ENCODE results near the gene SF3A1. TPM values are rescaled to one million over a fixed set of nuclear protein-coding genes. Genes with fewer than 3 reads are reported as not detected.
A peak's percentile ranks its signal among the peaks of the same experiment; 100 is the strongest.

Gene SF3A1
- total and polyA plus RNA-seq, 2 donors (not counting 1 experiment from before 2014, with no cell fraction given) = 92.1 to 283 TPM

DNA sequence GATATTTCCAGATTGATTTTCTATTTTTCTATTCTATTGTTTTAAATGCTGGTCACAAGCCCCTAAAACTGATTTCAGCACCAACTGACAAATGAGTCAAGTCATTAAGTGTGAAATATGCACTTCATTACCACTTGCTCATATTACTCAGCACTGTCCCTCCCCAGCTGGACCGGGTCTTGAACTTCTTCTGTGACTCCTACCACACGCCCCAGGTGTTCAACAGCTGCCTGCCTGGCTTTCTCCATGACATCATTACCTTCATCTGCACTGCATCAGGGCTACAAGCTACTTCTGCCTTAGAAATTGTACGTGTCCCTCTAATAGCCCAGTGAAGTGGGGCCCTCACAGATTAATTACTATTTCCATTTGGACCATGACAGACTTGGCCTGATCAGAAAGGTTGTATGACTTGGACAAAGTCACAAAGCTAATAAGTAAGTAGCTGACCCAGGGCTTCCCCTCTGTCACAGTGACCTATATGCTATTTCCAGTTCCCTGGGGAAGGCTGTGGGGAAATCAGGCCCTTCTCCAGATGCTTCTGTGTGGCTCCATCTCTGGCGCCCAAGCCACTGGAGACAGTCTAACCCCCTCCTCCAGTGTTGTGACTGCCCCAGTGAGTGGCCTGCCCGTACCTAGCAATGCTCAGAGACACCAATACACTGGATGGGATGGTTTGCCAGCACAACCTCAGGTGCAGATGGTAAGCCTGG is 48.0 kb downstream of the SF3A1 start:
- no peak overlapping the region for H3K9ac ChIP-seq (ENCODE audit: low read length)
- no peaks in the 10 kb centered on the region for H3K36me3 ChIP-seq (replicated peaks in 1 of 2; ENCODE audit: control extremely low read depth in 1 of 2, control insufficient read depth in 1 of 2, extremely low read depth in 1 of 2, insufficient read depth in 2 of 2, low read length in 1 of 2)
- no peaks in the 10 kb centered on the region for H3K27me3 ChIP-seq (replicated peaks in 1 of 4; ENCODE audit: control extremely low read depth in 1 of 4, control insufficient read depth in 3 of 4, insufficient read depth in 4 of 4, low read length in 3 of 4)
- TF ChIP-seq CTCF (IDR thresholded peaks at IDR 0.05) (no peak), EZH2 (IDR thresholded peaks at IDR 0.05; ENCODE audit: borderline replicate concordance, insufficient read depth, low read depth, low read length, poor library complexity, severe bottlenecking) (no peak)
- peak overlapping the region; percentile 94 for H3K27ac Mint-ChIP-seq
- H3K4me1 Mint-ChIP-seq = peaks cover 97% of the 10 kb centered on the region
- H3K9me3 ChIP-seq (ENCODE audit: control extremely low read depth in 1 of 3, control insufficient read depth in 2 of 3, insufficient read depth in 1 of 3, low read length in 2 of 3) = no peaks in the 10 kb centered on the region
- intact Hi-C loops (cut with micrococcal nuclease) = no loop called here
- H3K4me3 Mint-ChIP-seq = peak overlapping the region; percentile 75
- H3K27ac ChIP-seq (ENCODE audit: low read length in 2 of 2) = peak overlapping the region; percentile 69 to 86
- CTCF ChIA-PET = interaction anchor here (0.9 to 19.2 kb wide), 4 partner anchors 18 to 45 kb away, joined by 3 to 229 read pairs (median 4); partner anchors contain the start of genes CASTOR1 and TBC1D10A
- peak; percentile 36 for ATAC-seq (ENCODE audit: low read depth)
- no peaks in the 10 kb centered on the region for H3K9me3 Mint-ChIP-seq (ENCODE audit: insufficient read depth)
- H3K4me2 ChIP-seq (replicated peaks; ENCODE audit: low read depth, low read length, poor library complexity, severe bottlenecking) = peak overlapping the region; percentile 60
- POLR2A ChIA-PET = interaction anchor here (2.9 to 8.1 kb wide), 2 partner anchors 18 kb away, joined by 22 to 56 read pairs; partner anchors contain the start of genes CASTOR1 and TBC1D10A
- peak; percentile 59 for DNase-seq
- peaks cover 97 to 99% of the 10 kb centered on the region in 2 donors for H3K4me1 ChIP-seq (ENCODE audit: control insufficient read depth in 2 of 2, insufficient read depth in 2 of 2, low read length in 2 of 2)
- no peak overlapping the region for H3K4me3 ChIP-seq (ENCODE audit: control extremely low read depth in 1 of 5, extremely low read depth in 1 of 5, insufficient read depth in 1 of 5, low read depth in 2 of 5, low read length in 4 of 5)
- H4K20me1 ChIP-seq (ENCODE audit: control insufficient read depth, insufficient read depth, low read length, poor library complexity, severe bottlenecking) = no peaks in the 10 kb centered on the region
- H2AFZ ChIP-seq (ENCODE audit: insufficient read depth, low read depth, low read length, poor library complexity, severe bottlenecking) = no peak overlapping the region
- no peaks in the 10 kb centered on the region for H3K27me3 Mint-ChIP-seq
- WGBS (ENCODE audit: insufficient coverage) = 34% methylated on average over 5 of the region's 5 CpGs
- H3K79me2 ChIP-seq (ENCODE audit: control insufficient read depth, insufficient read depth, low read length) = peaks cover 56% of the 10 kb centered on the region

DNA sequence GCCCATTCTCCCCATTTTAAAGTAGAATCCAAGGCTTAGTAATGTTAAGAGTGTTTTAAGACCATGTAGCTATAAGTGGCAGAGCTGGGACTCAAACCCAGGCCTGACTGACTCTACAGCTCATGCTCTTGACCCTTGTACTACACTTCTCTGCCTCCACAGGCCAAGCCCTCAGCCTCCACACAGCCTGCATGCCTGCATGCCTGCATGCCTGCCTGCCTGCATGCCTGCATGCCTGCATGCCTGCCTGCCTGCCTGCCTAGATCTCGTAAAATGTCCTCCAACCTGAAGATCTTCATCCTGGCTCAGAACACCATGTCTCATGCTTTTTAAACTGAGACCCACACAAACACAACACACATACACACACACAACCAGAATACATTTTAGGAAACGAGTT is 48.6 kb downstream of the SF3A1 start:
- Histone ChIP-seq H3K79me2 (ENCODE audit: control insufficient read depth, insufficient read depth, low read length) (peaks cover 52% of the 10 kb centered on the region), H3K4me1 (ENCODE audit: control insufficient read depth in 2 of 2, insufficient read depth in 2 of 2, low read length in 2 of 2) (peaks cover 100% of the 10 kb centered on the region in 2 donors), H4K20me1 (ENCODE audit: control insufficient read depth, insufficient read depth, low read length, poor library complexity, severe bottlenecking) (no peaks in the 10 kb centered on the region), H3K4me3 (ENCODE audit: control extremely low read depth in 1 of 5, extremely low read depth in 1 of 5, insufficient read depth in 1 of 5, low read depth in 2 of 5, low read length in 4 of 5) (no peak overlapping the region), H2AFZ (ENCODE audit: insufficient read depth, low read depth, low read length, poor library complexity, severe bottlenecking) (no peak overlapping the region), H3K9ac (ENCODE audit: low read length) (no peak overlapping the region), H3K9me3 (ENCODE audit: control extremely low read depth in 1 of 3, control insufficient read depth in 2 of 3, insufficient read depth in 1 of 3, low read length in 2 of 3) (no peaks in the 10 kb centered on the region), H3K36me3 (replicated peaks in 1 of 2; ENCODE audit: control extremely low read depth in 1 of 2, control insufficient read depth in 1 of 2, extremely low read depth in 1 of 2, insufficient read depth in 2 of 2, low read length in 1 of 2) (no peaks in the 10 kb centered on the region), H3K27me3 (replicated peaks in 1 of 4; ENCODE audit: control extremely low read depth in 1 of 4, control insufficient read depth in 3 of 4, insufficient read depth in 4 of 4, low read length in 3 of 4) (no peaks in the 10 kb centered on the region), H3K4me2 (replicated peaks; ENCODE audit: low read depth, low read length, poor library complexity, severe bottlenecking) (peak overlapping the region; percentile 60), H3K27ac (ENCODE audit: low read length in 2 of 2) (peak overlapping the region; percentile 69 to 86)
- TF ChIP-seq CTCF (IDR thresholded peaks at IDR 0.05) = no peak
- TF ChIP-seq EZH2 (IDR thresholded peaks at IDR 0.05; ENCODE audit: borderline replicate concordance, insufficient read depth, low read depth, low read length, poor library complexity, severe bottlenecking) = no peak
- peak overlapping the region; percentile 94 for H3K27ac Mint-ChIP-seq
- ChIA-PET CTCF (interaction anchor here (0.6 to 19.2 kb wide), 3 partner anchors 18 to 81 kb away, joined by 3 to 229 read pairs (median 4); partner anchors contain the start of gene CASTOR1), POLR2A (interaction anchor here (2.9 to 8.1 kb wide), 2 partner anchors 18 to 19 kb away, joined by 22 to 56 read pairs; partner anchors contain the start of genes CASTOR1 and TBC1D10A)
- peak overlapping the region; percentile 75 for H3K4me3 Mint-ChIP-seq
- intact Hi-C loops (cut with micrococcal nuclease) = no loop called here
- peaks cover 99% of the 10 kb centered on the region for H3K4me1 Mint-ChIP-seq
- no peaks in the 10 kb centered on the region for H3K9me3 Mint-ChIP-seq (ENCODE audit: insufficient read depth)
- WGBS (ENCODE audit: insufficient coverage) = 90% methylated on average over 1 of the region's 2 CpGs
- no peak for ATAC-seq (ENCODE audit: low read depth)
- no peaks in the 10 kb centered on the region for H3K27me3 Mint-ChIP-seq
- DNase-seq = no peak

Data from B cell (primary cell).